ENCODE measurements around the gene HMCN1. TPM values are rescaled to one million over a fixed set of nuclear protein-coding genes. Genes with fewer than 3 reads are reported as not detected.

HMCN1 gene
- total RNA-seq, 1 donor from 2014 or later = 80.0 TPM

GRCh38 chr1:185869590-185869989 is 135.4 kb downstream of the HMCN1 start:
- Mint-ChIP-seq H3K4me1 (ENCODE audit: low read depth) (peaks cover 35% of the 10 kb centered on the region), H3K4me3 (ENCODE audit: unreplicated experiment) (no peak overlapping the region), H3K9me3 (ENCODE audit: low read depth) (no peaks in the 10 kb centered on the region), H3K36me3 (ENCODE audit: low read depth) (peaks cover 16% of the 10 kb centered on the region), H3K27me3 (ENCODE audit: low read depth) (no peaks in the 10 kb centered on the region), H3K27ac (ENCODE audit: unreplicated experiment) (peak overlapping the region; percentile 22)
- TF ChIP-seq CTCF (IDR thresholded peaks at IDR 0.05) = no peak
- DNase-seq (ENCODE audit: low spot score) = no peak

GRCh38 chr1:185871627-185872150 is 137.5 kb downstream of the HMCN1 start:
- Mint-ChIP-seq H3K9me3 (ENCODE audit: low read depth) (no peaks in the 10 kb centered on the region), H3K36me3 (ENCODE audit: low read depth) (peaks cover 16% of the 10 kb centered on the region), H3K4me1 (ENCODE audit: low read depth) (peaks cover 35% of the 10 kb centered on the region), H3K27ac (ENCODE audit: unreplicated experiment) (no peak overlapping the region), H3K27me3 (ENCODE audit: low read depth) (no peaks in the 10 kb centered on the region), H3K4me3 (ENCODE audit: unreplicated experiment) (no peak overlapping the region)
- no peak for TF ChIP-seq CTCF (IDR thresholded peaks at IDR 0.05)
- no peak for DNase-seq (ENCODE audit: low spot score)

- DNase-seq (ENCODE audit: low spot score) = no peak
- Mint-ChIP-seq H3K4me3 (ENCODE audit: unreplicated experiment) (no peak overlapping the region), H3K27me3 (ENCODE audit: low read depth) (no peaks in the 10 kb centered on the region), H3K9me3 (ENCODE audit: low read depth) (no peaks in the 10 kb centered on the region), H3K36me3 (ENCODE audit: low read depth) (peaks cover 19% of the 10 kb centered on the region), H3K27ac (ENCODE audit: unreplicated experiment) (no peak overlapping the region), H3K4me1 (ENCODE audit: low read depth) (peaks cover 32% of the 10 kb centered on the region)
- TF ChIP-seq CTCF (IDR thresholded peaks at IDR 0.05) = no peak
These were observed 140.1 kb downstream of the HMCN1 start for GRCh38 chr1:185874246-185874645.

GRCh38 chr1:185880330-185880729 is 146.1 kb downstream of the HMCN1 start:
- Mint-ChIP-seq H3K4me1 (ENCODE audit: low read depth) (peaks cover 22% of the 10 kb centered on the region), H3K27ac (ENCODE audit: unreplicated experiment) (no peak overlapping the region), H3K9me3 (ENCODE audit: low read depth) (no peaks in the 10 kb centered on the region), H3K4me3 (ENCODE audit: unreplicated experiment) (no peak overlapping the region), H3K27me3 (ENCODE audit: low read depth) (no peaks in the 10 kb centered on the region), H3K36me3 (ENCODE audit: low read depth) (peaks cover 20% of the 10 kb centered on the region)
- TF ChIP-seq CTCF (IDR thresholded peaks at IDR 0.05) = no peak
- no peak for DNase-seq (ENCODE audit: low spot score)

GRCh38 chr1:185880779-185881333 is 146.7 kb downstream of the HMCN1 start:
- Mint-ChIP-seq H3K36me3 (ENCODE audit: low read depth) (peaks cover 17% of the 10 kb centered on the region), H3K4me1 (ENCODE audit: low read depth) (peaks cover 19% of the 10 kb centered on the region), H3K9me3 (ENCODE audit: low read depth) (no peaks in the 10 kb centered on the region), H3K27ac (ENCODE audit: unreplicated experiment) (no peak overlapping the region), H3K4me3 (ENCODE audit: unreplicated experiment) (no peak overlapping the region), H3K27me3 (ENCODE audit: low read depth) (no peaks in the 10 kb centered on the region)
- no peak for TF ChIP-seq CTCF (IDR thresholded peaks at IDR 0.05)
- DNase-seq (ENCODE audit: low spot score) = no peak

All from chondrocyte (in vitro differentiated cells).